ENCODE measurements around the gene NXF2B.
"Not testable (repeated sequence)": the region's sequence is repeated elsewhere in the genome, so short reads cannot be mapped to it uniquely, and the experiment has no call there.

DNA sequence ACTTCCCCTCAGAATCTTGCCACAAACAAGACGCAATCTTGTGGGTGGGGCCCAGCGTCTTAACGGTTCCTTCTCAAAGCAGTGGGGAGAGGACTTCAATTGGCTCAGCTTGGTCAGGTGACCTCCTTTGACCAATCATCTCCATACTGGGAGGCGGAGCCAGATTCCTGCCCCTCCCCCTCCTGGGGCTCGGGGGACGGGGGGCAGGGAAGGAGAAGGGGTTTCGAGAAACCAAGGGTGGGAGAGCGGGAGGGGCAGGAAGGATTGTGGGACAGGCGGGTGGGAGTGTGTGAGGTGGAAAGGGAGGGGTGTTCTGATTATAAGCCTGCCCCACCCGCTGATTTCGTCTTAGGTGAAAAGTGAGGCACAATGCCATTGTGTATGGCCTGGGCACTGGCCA is at the start of gene NXF2B:
- TF ChIP-seq, protein P1, sequence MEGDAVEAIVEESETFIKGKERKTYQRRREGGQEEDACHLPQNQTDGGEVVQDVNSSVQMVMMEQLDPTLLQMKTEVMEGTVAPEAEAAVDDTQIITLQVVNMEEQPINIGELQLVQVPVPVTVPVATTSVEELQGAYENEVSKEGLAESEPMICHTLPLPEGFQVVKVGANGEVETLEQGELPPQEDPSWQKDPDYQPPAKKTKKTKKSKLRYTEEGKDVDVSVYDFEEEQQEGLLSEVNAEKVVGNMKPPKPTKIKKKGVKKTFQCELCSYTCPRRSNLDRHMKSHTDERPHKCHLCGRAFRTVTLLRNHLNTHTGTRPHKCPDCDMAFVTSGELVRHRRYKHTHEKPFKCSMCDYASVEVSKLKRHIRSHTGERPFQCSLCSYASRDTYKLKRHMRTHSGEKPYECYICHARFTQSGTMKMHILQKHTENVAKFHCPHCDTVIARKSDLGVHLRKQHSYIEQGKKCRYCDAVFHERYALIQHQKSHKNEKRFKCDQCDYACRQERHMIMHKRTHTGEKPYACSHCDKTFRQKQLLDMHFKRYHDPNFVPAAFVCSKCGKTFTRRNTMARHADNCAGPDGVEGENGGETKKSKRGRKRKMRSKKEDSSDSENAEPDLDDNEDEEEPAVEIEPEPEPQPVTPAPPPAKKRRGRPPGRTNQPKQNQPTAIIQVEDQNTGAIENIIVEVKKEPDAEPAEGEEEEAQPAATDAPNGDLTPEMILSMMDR (IDR thresholded peaks at IDR 0.05; ENCODE audit: borderline replicate concordance, extremely low read depth, low read length, poor library complexity, severe bottlenecking), result not testable (repeated sequence)
- not testable (repeated sequence) for TF ChIP-seq EZH2 (IDR thresholded peaks at IDR 0.05; ENCODE audit: borderline replicate concordance, low read depth, low read length, severe bottlenecking)
